ENCODE results near the gene SIPA1L3. TPM values are rescaled to one million over a fixed set of nuclear protein-coding genes. Genes with fewer than 3 reads are reported as not detected.

Gene SIPA1L3
- total and polyA plus RNA-seq, 9 of the 15 experiments (the other 6 are each of a cell fraction or from before 2014, with no cell fraction given), result 0.01 to 6.1 (median 2.5) TPM

DNA sequence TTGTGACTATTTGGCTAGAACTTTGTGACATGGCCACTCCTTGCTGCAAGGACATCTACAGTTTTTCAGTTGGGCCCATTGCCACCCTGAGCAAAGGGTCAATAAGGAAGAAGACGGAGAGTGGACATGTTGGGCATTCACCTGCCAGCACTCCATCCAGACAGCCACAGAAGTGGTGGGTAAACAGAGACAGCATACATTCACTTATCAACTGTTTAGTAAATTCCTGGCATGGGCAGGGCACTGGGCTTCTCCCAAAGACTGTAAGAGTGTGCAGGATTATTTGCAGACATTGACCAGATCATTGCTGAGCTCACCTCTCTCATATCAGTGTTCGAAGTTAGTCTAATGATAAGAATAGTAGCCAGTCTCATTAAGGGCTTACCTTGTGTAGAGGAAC is 29.2 kb downstream of the SIPA1L3 start:
- TF ChIP-seq RNF2 (IDR thresholded peaks at IDR 0.05) (no peak), POLR2AphosphoS5 (IDR thresholded peaks at IDR 0.05; ENCODE audit: control insufficient read depth, insufficient read depth, low read depth, low read length) (no peak), BRD9 (IDR thresholded peaks at IDR 0.05; ENCODE audit: low read depth, partially characterized antibody) (no peak)
- TF ChIP-seq, protein P1, sequence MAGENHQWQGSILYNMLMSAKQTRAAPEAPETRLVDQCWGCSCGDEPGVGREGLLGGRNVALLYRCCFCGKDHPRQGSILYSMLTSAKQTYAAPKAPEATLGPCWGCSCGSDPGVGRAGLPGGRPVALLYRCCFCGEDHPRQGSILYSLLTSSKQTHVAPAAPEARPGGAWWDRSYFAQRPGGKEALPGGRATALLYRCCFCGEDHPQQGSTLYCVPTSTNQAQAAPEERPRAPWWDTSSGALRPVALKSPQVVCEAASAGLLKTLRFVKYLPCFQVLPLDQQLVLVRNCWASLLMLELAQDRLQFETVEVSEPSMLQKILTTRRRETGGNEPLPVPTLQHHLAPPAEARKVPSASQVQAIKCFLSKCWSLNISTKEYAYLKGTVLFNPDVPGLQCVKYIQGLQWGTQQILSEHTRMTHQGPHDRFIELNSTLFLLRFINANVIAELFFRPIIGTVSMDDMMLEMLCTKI (IDR thresholded peaks at IDR 0.05; ENCODE audit: partially characterized antibody), result no peak
- H3K9me1 ChIP-seq (ENCODE audit: control insufficient read depth, insufficient read depth, low read length), result no peaks in the 10 kb centered on the region
- H3K79me2 ChIP-seq (ENCODE audit: control insufficient read depth, insufficient read depth, low read length), result no peaks in the 10 kb centered on the region
- no peak overlapping the region for H3K9ac ChIP-seq (ENCODE audit: insufficient read depth in 1 of 2, low read depth in 2 of 2, low read length in 2 of 2)
- no peak overlapping the region for H2AFZ ChIP-seq (ENCODE audit: low read depth, low read length)
- H3K4me1 ChIP-seq (replicated peaks in 1 of 2; ENCODE audit: control insufficient read depth in 2 of 2, insufficient read depth in 2 of 2, low read length in 2 of 2), result peaks cover 0 to 6% of the 10 kb centered on the region in 2 experiments; a peak in 2 of 5 replicates
- 16% methylated on average over 2 of the region's 2 CpGs for WGBS (ENCODE audit: insufficient coverage, low coverage, missing lambda C conversion rate)
- in situ Hi-C loops (cut with MboI) (no loop called here), intact Hi-C loops (cut with micrococcal nuclease) (no loop called here)
- no peak for FAIRE-seq
- H3K36me3 ChIP-seq (ENCODE audit: control insufficient read depth, insufficient read depth, low read length), result no peaks in the 10 kb centered on the region
- no peak overlapping the region for H3K4me2 ChIP-seq (ENCODE audit: insufficient read depth, low read length)
- no peaks in the 10 kb centered on the region for H3K9me3 ChIP-seq (replicated peaks; ENCODE audit: control insufficient read depth, insufficient read depth, low read depth, low read length)
- H3K4me3 ChIP-seq, result no peak overlapping the region
- ChIA-PET CTCF (ENCODE audit: low intra/inter-chr PET ratio) (no interaction called here), POLR2A (no interaction called here)
- no peak for DNase-seq (ENCODE audit: extremely low read depth in 1 of 4, low spot score in 3 of 4)
- no peak for ATAC-seq
- H3K27me3 ChIP-seq (ENCODE audit: control insufficient read depth in 2 of 2, insufficient read depth in 2 of 2, low read length in 2 of 2), result peaks cover 0 to 7% of the 10 kb centered on the region in 2 experiments; a peak in 1 of 5 replicates
- no peak overlapping the region for H3K27ac ChIP-seq (ENCODE audit: extremely low read depth, low read depth, low read length)
- BruUV-seq (replicated peaks), result no TSS peak
- H4K20me1 ChIP-seq (replicated peaks; ENCODE audit: control insufficient read depth, insufficient read depth, low read length), result no peaks in the 10 kb centered on the region

DNA sequence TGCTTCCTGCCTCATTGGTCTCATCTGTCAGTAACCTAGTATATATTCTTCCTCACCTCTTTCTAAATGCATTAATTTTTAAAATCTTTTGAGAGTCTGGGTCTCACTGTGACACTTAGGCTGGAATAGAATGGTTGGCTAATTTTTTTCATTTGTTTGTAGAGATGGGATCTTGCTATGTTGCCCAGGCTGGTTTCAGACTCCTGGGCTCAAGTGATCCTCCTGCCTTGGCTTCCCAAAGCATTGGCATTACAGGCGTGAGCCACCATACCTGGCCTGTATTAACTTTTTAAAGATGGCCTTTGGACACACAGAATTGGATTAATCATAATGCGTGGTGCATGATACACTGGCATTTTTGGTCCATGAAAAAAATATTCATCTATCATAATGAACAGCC is 29.9 kb downstream of the SIPA1L3 start:
- no peaks in the 10 kb centered on the region for H3K9me1 ChIP-seq (ENCODE audit: control insufficient read depth, insufficient read depth, low read length)
- BruUV-seq (replicated peaks), result no TSS peak
- WGBS (ENCODE audit: insufficient coverage, low coverage, missing lambda C conversion rate), result 44% methylated on average over 2 of the region's 2 CpGs
- no peaks in the 10 kb centered on the region for H4K20me1 ChIP-seq (replicated peaks; ENCODE audit: control insufficient read depth, insufficient read depth, low read length)
- H3K9ac ChIP-seq (ENCODE audit: insufficient read depth in 1 of 2, low read depth in 2 of 2, low read length in 2 of 2), result no peak overlapping the region
- in situ Hi-C loops (cut with MboI), result no loop called here
- H3K36me3 ChIP-seq (ENCODE audit: control insufficient read depth, insufficient read depth, low read length), result no peaks in the 10 kb centered on the region
- no peak for ATAC-seq
- H3K9me3 ChIP-seq (replicated peaks; ENCODE audit: control insufficient read depth, insufficient read depth, low read depth, low read length), result no peaks in the 10 kb centered on the region
- H3K79me2 ChIP-seq (ENCODE audit: control insufficient read depth, insufficient read depth, low read length), result no peaks in the 10 kb centered on the region
- FAIRE-seq, result no peak
- H3K27me3 ChIP-seq (ENCODE audit: control insufficient read depth in 2 of 2, insufficient read depth in 2 of 2, low read length in 2 of 2), result peaks cover 0 to 7% of the 10 kb centered on the region in 2 experiments; a peak in 1 of 5 replicates
- H3K4me2 ChIP-seq (ENCODE audit: insufficient read depth, low read length), result no peak overlapping the region
- POLR2A ChIA-PET, result no interaction called here
- no peak overlapping the region for H2AFZ ChIP-seq (ENCODE audit: low read depth, low read length)
- peaks cover 0 to 6% of the 10 kb centered on the region in 2 experiments; a peak in 2 of 5 replicates for H3K4me1 ChIP-seq (replicated peaks in 1 of 2; ENCODE audit: control insufficient read depth in 2 of 2, insufficient read depth in 2 of 2, low read length in 2 of 2)
- CTCF ChIA-PET (ENCODE audit: low intra/inter-chr PET ratio), result no interaction called here
- no peak for DNase-seq (ENCODE audit: extremely low read depth in 1 of 4, low spot score in 3 of 4)
- peak; percentile 10 for TF ChIP-seq RBM25 (IDR thresholded peaks at IDR 0.05; ENCODE audit: low read depth, low read length, severe bottlenecking)
- TF ChIP-seq, protein P2, sequence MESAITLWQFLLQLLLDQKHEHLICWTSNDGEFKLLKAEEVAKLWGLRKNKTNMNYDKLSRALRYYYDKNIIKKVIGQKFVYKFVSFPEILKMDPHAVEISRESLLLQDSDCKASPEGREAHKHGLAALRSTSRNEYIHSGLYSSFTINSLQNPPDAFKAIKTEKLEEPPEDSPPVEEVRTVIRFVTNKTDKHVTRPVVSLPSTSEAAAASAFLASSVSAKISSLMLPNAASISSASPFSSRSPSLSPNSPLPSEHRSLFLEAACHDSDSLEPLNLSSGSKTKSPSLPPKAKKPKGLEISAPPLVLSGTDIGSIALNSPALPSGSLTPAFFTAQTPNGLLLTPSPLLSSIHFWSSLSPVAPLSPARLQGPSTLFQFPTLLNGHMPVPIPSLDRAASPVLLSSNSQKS (CRISPR knock-in tag; IDR thresholded peaks at IDR 0.05), result no peak
- no peak overlapping the region for H3K27ac ChIP-seq (ENCODE audit: extremely low read depth, low read depth, low read length)
- intact Hi-C loops (cut with micrococcal nuclease), result no loop called here
- no peak overlapping the region for H3K4me3 ChIP-seq

All from K562 (cell line).